Endothelial cell of umbilical vein (primary cell): ENCODE measurements around the gene LIMCH1. TPM values are rescaled to one million over a fixed set of nuclear protein-coding genes. Genes with fewer than 3 reads are reported as not detected.

Source experiments
- BruUV-seq: library from RNA; stranded (reverse); fragments of 400-500 nt; replicated peaks from 2 replicates; lab custom pipeline; 2021; lab: Mats Ljungman, UMichigan
- CTCF ChIA-PET: fragments of 300-600, 350-600 bp; sonication (Branson Sonifier 250); formaldehyde crosslinking; loops from one replicate; lab custom pipeline; 2021; ENCODE audit warnings: antibody characterized with exemption, inconsistent platforms; lab: Charles Lee
- POLR2A ChIA-PET: fragments of 300-600, 350-600 bp; sonication (Branson Sonifier 250); formaldehyde crosslinking; loops from one replicate; lab custom pipeline; 2021; ENCODE audit warnings: antibody characterized with exemption, inconsistent platforms; lab: Charles Lee
- DNase-seq: peaks from one replicate; pipeline ENCODE4 v3.0.0-alpha.2; 2011; ENCODE audit warnings: low read depth, low spot score
- FAIRE-seq: peaks from 2 replicates; lab custom pipeline; 2011; peaks lifted over from hg19 to GRCh38; lab: Jason Lieb, UNC
- H2AFZ ChIP-seq: 2 replicates; pipeline ENCODE4 v1.6.0; 2012; ENCODE audit warnings: low read depth, low read length, control low read depth, inconsistent platforms
- H3K27ac ChIP-seq: 2 replicates; pipeline ENCODE4 v1.5.1; 2011; ENCODE audit warnings: low read depth, mild to moderate bottlenecking, control low read depth, low read length, moderate library complexity; ENCODE audit not compliant: insufficient read depth
- H3K27me3 ChIP-seq, 2 experiments: 2 replicates each; pipeline versions ENCODE4 v1.6.0 to v1.6.1; 2011; ENCODE audit warnings: low read length in 2 of 2, mixed read lengths in 1 of 2; ENCODE audit not compliant: control insufficient read depth in 2 of 2, insufficient read depth in 2 of 2
- H3K36me3 ChIP-seq, 2 experiments: 2 replicates in 1 of 2; 3 replicates in 1 of 2; pipeline ENCODE4 v1.5.1; 2011; ENCODE audit warnings: low read length in 2 of 2, mild to moderate bottlenecking in 1 of 2, moderate library complexity in 1 of 2; ENCODE audit not compliant: control insufficient read depth in 2 of 2, insufficient read depth in 2 of 2; ENCODE audit errors: extremely low read depth in 1 of 2
- H3K4me1 ChIP-seq: 3 replicates; pipeline ENCODE4 v1.5.1; 2011; ENCODE audit warnings: mild to moderate bottlenecking, low read length; ENCODE audit not compliant: control insufficient read depth, insufficient read depth; ENCODE audit errors: extremely low read depth
- H3K4me2 ChIP-seq: 2 replicates; pipeline ENCODE4 v1.6.1; 2011; ENCODE audit warnings: low read length, control low read depth, mixed read lengths; ENCODE audit not compliant: insufficient read depth
- H3K4me3 ChIP-seq, 3 experiments: fragments of 200-600 bp in 1 of 3; sonication (generic), shearing (Covaris generic) in 1 of 3; replicated peaks in 1 of 3; 2 replicates each; pipeline ENCODE4 v1.5.1; 2011 to 2016; ENCODE audit warnings: control low read depth in 3 of 3, low read length in 3 of 3, mild to moderate bottlenecking in 2 of 3, inconsistent platforms in 1 of 3, low read depth in 1 of 3, moderate library complexity in 1 of 3; ENCODE audit not compliant: insufficient read depth in 1 of 3
- H3K79me2 ChIP-seq: 2 replicates; pipeline ENCODE4 v1.6.0; 2012; ENCODE audit warnings: low read length, inconsistent platforms; ENCODE audit not compliant: control insufficient read depth, insufficient read depth
- H3K9ac ChIP-seq: replicated peaks from 2 replicates; pipeline ENCODE3; 2011; ENCODE audit warnings: low read length, control low read depth; ENCODE audit not compliant: insufficient read depth; ENCODE audit errors: extremely low read depth
- H3K9me1 ChIP-seq: replicated peaks from 3 replicates; pipeline ENCODE4 v1.6.0; 2011; ENCODE audit warnings: mild to moderate bottlenecking, low read length; ENCODE audit not compliant: control insufficient read depth, insufficient read depth; ENCODE audit errors: extremely low read depth
- H3K9me3 ChIP-seq: replicated peaks from 2 replicates; pipeline ENCODE4 v1.5.1; 2012; ENCODE audit warnings: low read length, inconsistent platforms; ENCODE audit not compliant: control insufficient read depth, insufficient read depth
- H4K20me1 ChIP-seq: replicated peaks from 2 replicates; pipeline ENCODE3; 2011; ENCODE audit warnings: mild to moderate bottlenecking, low read length; ENCODE audit not compliant: control insufficient read depth, insufficient read depth; ENCODE audit errors: extremely low read depth
- EZH2 ChIP-seq: IDR thresholded peaks from 2 replicates; pipeline ENCODE4 v1.6.1; 2012; ENCODE audit warnings: borderline replicate concordance, low read depth, mild to moderate bottlenecking, moderate library complexity, low read length, inconsistent platforms; ENCODE audit not compliant: severe bottlenecking
- FOS ChIP-seq: IDR thresholded peaks from 2 replicates; pipeline ENCODE4 v1.6.1; 2011; ENCODE audit warnings: mild to moderate bottlenecking, low read length, moderate library complexity, borderline replicate concordance; ENCODE audit not compliant: insufficient read depth
- GATA2 ChIP-seq: IDR thresholded peaks from 2 replicates; pipeline ENCODE4 v1.7.0; 2011; ENCODE audit warnings: low read depth, mild to moderate bottlenecking, moderate library complexity, mixed read lengths, low read length; ENCODE audit not compliant: insufficient read length, insufficient read depth
- JUN ChIP-seq: IDR thresholded peaks from 2 replicates; pipeline ENCODE4 v1.6.1; 2011; ENCODE audit warnings: borderline replicate concordance, low read depth; ENCODE audit not compliant: insufficient read length, insufficient read depth
- MYC ChIP-seq: IDR thresholded peaks from one replicate; pipeline ENCODE4 v1.6.1; 2011; ENCODE audit warnings: mild to moderate bottlenecking, low read depth, low read length
- POLR2A ChIP-seq: IDR thresholded peaks from 2 replicates; pipeline ENCODE4 v1.6.1; 2012; ENCODE audit warnings: low read depth, mild to moderate bottlenecking, control low read depth, low read length
- POLR2AphosphoS5 ChIP-seq: IDR thresholded peaks from 2 replicates; pipeline ENCODE4 v1.6.1; 2012; ENCODE audit warnings: low read depth, mild to moderate bottlenecking, control low read depth, low read length, moderate library complexity; ENCODE audit not compliant: insufficient read depth
- dilution Hi-C: fragments of 300-500 bp; cut with MboI; formaldehyde crosslinking; loops from one replicate; pipeline ENCODE4 v1.15.0; 2019; ENCODE audit warnings: low sequenced_read_pairs; ENCODE audit not compliant: extremely low pct_ligation_motif_present
- intact Hi-C: fragments of 100-400 bp; cut with micrococcal nuclease; formaldehyde crosslinking; loops from one replicate; pipeline ENCODE4 v1.10.0; 2022
- polyA plus RNA-seq, 4 experiments: library from polyadenylated mRNA; depleted of rRNA in 3 of 4; stranded (reverse) in 3 of 4; unstranded in 1 of 4; fragments of >200 nt; gene quantifications; 2 replicates each; pipeline versions ENCODE4 v1.2.1 to v1.2.3, GENCODE V29; 2011 to 2012; ENCODE audit warnings: missing spikeins in 1 of 4
- total RNA-seq: library from RNA; stranded (reverse); gene quantifications from 2 replicates; pipeline ENCODE4 v1.2.3, GENCODE V29; 2021
- TF ChIP-seq, protein P1 (sequence below): IDR thresholded peaks from 2 replicates; pipeline ENCODE4 v1.6.1; 2011; ENCODE audit not compliant: insufficient read depth, insufficient read length
- TF ChIP-seq, protein P2 (sequence below), 2 donors: IDR thresholded peaks; 1 replicate in 1 of 2; 2 replicates in 1 of 2; pipeline ENCODE4 v1.5.1; 2011; ENCODE audit warnings: low read length in 2 of 2, mild to moderate bottlenecking in 2 of 2, moderate library complexity in 2 of 2, control low read depth in 1 of 2, inconsistent platforms in 1 of 2, low read depth in 1 of 2; ENCODE audit not compliant: insufficient read depth in 1 of 2; ENCODE audit errors: extremely low read depth in 1 of 2

LIMCH1 gene
- total and polyA plus RNA-seq, 2 donors (not counting 3 experiments of a cell fraction or from before 2014, with no cell fraction given): 14.3 to 32.8 TPM

DNA sequence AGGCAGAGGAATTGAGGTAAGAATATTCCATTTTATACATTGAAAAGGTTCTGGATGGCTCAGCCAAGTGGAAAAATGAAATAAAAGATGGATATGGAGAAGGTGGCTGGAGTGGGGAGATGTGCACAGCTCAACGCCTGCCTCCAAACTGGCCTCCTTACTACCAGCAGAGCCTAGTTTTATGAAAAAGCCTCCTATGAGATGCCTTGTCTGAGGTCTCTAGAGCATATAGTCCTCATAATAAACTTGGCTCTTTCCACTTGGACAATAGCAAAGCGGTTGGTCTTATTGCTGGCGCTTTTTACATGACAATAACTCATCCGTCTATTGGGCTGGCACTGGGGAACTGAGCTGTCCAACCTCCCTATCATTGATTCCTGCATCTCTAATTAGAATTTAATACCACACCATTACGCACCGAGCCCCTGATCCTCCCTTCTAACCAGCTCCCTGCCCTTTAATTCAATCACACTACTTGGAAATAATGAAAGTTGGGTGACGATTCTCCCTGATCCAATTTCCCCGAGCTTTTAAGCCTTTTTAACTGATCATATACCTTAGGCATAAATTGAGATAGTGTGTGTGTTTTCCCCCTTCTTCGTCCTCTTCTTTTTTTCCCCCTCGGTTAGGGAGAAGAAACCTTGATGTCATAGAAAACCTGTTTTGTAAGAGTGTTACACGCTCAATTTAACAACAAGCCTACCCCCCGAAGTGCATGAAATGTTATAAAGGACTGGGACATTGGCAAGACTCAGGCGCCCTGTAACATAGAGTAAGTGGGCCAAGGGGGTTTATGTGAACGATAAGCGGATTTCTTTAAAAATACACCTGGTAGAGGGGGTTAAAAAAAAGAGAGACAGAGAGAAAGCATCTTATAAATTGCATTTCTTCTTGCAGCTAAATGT lies 210.9 kb downstream of the LIMCH1 start, which contains the start of gene PHOX2B:
TSS of gene PHOX2B (minus strand) at position 155 of the 905 bp plus-strand sequence. CDS start at position 40, 115 bp downstream.
- intact Hi-C loops (loop anchor here (5.0 kb wide), 1 partner anchor 133 kb away; no protein-coding TSS in a partner anchor), dilution Hi-C loops (no loop called here)
- no peak within 1 kb of the TSS for H3K4me2 ChIP-seq
- no peak within 1 kb of the TSS for H3K9ac ChIP-seq
- POLR2A ChIA-PET: no interaction called here
- peaks cover 89 to 99% of the 10 kb centered on the region in 2 experiments for H3K27me3 ChIP-seq
- H3K9me1 ChIP-seq: no peaks in the 10 kb centered on the region
- no peak within 1 kb of the TSS for H3K4me3 ChIP-seq
- H3K9me3 ChIP-seq: no peaks in the 10 kb centered on the region
- no peak within 1 kb of the TSS for H2AFZ ChIP-seq
- no peak for FAIRE-seq
- no peaks in the 10 kb centered on the region for H3K36me3 ChIP-seq
- TF ChIP-seq GATA2: no peak
- no TSS peak for BruUV-seq
- CTCF ChIA-PET: no interaction called here
- no peak within 1 kb of the TSS for H3K27ac ChIP-seq
- no peaks in the 10 kb centered on the region for H4K20me1 ChIP-seq
- no peak for DNase-seq
- H3K79me2 ChIP-seq: no peaks in the 10 kb centered on the region
- H3K4me1 ChIP-seq: no peaks in the 10 kb centered on the region

DNA sequence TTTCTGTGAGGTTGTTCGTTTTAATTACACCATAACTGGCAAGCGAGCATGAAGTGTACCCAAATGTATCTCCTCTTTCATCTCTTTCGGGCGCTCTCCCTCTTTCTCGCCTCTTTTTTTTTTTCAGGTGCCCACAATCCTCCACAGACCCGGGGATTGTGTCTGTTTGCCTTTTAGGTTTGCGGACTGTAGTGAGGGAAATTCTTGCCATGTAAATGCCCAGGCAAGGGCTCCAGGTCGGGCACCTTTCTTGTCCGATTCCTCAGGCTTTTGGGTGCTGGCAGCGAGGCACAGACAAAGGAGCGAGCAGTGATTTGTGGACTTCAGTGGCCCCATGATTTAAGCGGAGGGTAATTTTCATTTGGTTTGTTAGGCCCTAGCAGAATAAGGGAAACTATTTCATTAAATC lies 211.7 kb downstream of the LIMCH1 start:
- ChIA-PET POLR2A (no interaction called here), CTCF (no interaction called here)
- Histone ChIP-seq H3K36me3 (no peaks in the 10 kb centered on the region), H3K79me2 (no peaks in the 10 kb centered on the region), H2AFZ (no peak overlapping the region), H3K27ac (no peak overlapping the region), H3K4me2 (no peak overlapping the region), H3K4me1 (no peaks in the 10 kb centered on the region), H3K9me1 (no peaks in the 10 kb centered on the region), H3K9ac (no peak overlapping the region), H3K9me3 (no peaks in the 10 kb centered on the region), H3K4me3 (no peak overlapping the region), H3K27me3 (peaks cover 91 to 99% of the 10 kb centered on the region in 2 experiments), H4K20me1 (no peaks in the 10 kb centered on the region)
- dilution Hi-C loops (no loop called here), intact Hi-C loops (loop anchor here (5.0 kb wide), 2 partner anchors 57 to 133 kb away; no protein-coding TSS in a partner anchor)
- DNase-seq (no peak), FAIRE-seq (no peak)
- BruUV-seq: no TSS peak
- TF ChIP-seq POLR2AphosphoS5 (no peak), EZH2 (no peak), FOS (no peak), POLR2A (no peak), GATA2 (no peak), JUN (no peak), MYC (no peak)
- TF ChIP-seq, protein P1, sequence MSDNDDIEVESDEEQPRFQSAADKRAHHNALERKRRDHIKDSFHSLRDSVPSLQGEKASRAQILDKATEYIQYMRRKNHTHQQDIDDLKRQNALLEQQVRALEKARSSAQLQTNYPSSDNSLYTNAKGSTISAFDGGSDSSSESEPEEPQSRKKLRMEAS: no peak
- TF ChIP-seq, protein P2, sequence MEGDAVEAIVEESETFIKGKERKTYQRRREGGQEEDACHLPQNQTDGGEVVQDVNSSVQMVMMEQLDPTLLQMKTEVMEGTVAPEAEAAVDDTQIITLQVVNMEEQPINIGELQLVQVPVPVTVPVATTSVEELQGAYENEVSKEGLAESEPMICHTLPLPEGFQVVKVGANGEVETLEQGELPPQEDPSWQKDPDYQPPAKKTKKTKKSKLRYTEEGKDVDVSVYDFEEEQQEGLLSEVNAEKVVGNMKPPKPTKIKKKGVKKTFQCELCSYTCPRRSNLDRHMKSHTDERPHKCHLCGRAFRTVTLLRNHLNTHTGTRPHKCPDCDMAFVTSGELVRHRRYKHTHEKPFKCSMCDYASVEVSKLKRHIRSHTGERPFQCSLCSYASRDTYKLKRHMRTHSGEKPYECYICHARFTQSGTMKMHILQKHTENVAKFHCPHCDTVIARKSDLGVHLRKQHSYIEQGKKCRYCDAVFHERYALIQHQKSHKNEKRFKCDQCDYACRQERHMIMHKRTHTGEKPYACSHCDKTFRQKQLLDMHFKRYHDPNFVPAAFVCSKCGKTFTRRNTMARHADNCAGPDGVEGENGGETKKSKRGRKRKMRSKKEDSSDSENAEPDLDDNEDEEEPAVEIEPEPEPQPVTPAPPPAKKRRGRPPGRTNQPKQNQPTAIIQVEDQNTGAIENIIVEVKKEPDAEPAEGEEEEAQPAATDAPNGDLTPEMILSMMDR (IDR thresholded peaks at IDR 0.05; ENCODE audit: extremely low read depth in 1 of 2, insufficient read depth in 1 of 2, low read depth in 1 of 2, low read length in 2 of 2): no peak
